GM10847 (cell line): ENCODE results near the gene ACSF3.

Source experiments
- POLR2A ChIP-seq: IDR thresholded peaks from 2 replicates; pipeline ENCODE4 v1.6.1; 2011; ENCODE audit not compliant: insufficient read length; ENCODE audit errors: extremely low read depth

ACSF3 gene

GRCh38 chr16:89202422-89203215, 109.0 kb downstream of the ACSF3 start:
- no peak for TF ChIP-seq POLR2A
